ENCODE results near the gene CCDC80. TPM values are rescaled to one million over a fixed set of nuclear protein-coding genes. Genes with fewer than 3 reads are reported as not detected.

The CCDC80 gene
- total and polyA plus RNA-seq, 2 of the 4 experiments (the other 2 are of a cell fraction) = 387 to 418 TPM

- Histone ChIP-seq H2AK9ac (replicated peaks; ENCODE audit: low read depth, low read length, poor library complexity) (peak overlapping the region; percentile 63), H3K36me3 (ENCODE audit: control insufficient read depth, insufficient read depth, low read length) (peaks cover 10% of the 10 kb centered on the region), H3K9me1 (ENCODE audit: insufficient read depth, low read length) (peaks cover 28% of the 10 kb centered on the region), H2BK5ac (ENCODE audit: low read depth, low read length, poor library complexity, severe bottlenecking) (peak overlapping the region; percentile 97), H3K79me1 (ENCODE audit: low read depth in 1 of 2, low read length in 2 of 2) (peaks cover 19 to 45% of the 10 kb centered on the region in 2 experiments), H3K9ac (ENCODE audit: low read depth, low read length) (peak overlapping the region; percentile 99), H2BK20ac (ENCODE audit: low read depth, low read length) (peak overlapping the region; percentile 70), H3K27me3 (ENCODE audit: control insufficient read depth, insufficient read depth, low read length) (no peaks in the 10 kb centered on the region), H3K56ac (ENCODE audit: extremely low read depth, insufficient read depth, low read length) (peak overlapping the region; percentile 98), H3K23ac (ENCODE audit: low read depth, low read length) (peak overlapping the region; percentile 86), H3K18ac (ENCODE audit: low read depth, low read length) (peak overlapping the region; percentile 97), H4K91ac (ENCODE audit: insufficient read depth, low read depth, low read length) (peak overlapping the region; percentile 98), H2AFZ (replicated peaks; ENCODE audit: low read length, poor library complexity) (peak overlapping the region; percentile 68), H3K27ac (ENCODE audit: insufficient read depth, low read length) (peak overlapping the region; percentile 98), H4K20me1 (ENCODE audit: insufficient read depth, low read length) (0 out of 2 replicates have a peak, but pooled peaks cover under 1% of the 10 kb centered on the region), H4K8ac (ENCODE audit: low read depth in 2 of 2, low read length in 2 of 2) (peak overlapping the region; percentile 89 to 94), H2AK5ac (ENCODE audit: low read depth, low read length) (peak overlapping the region; percentile 80), H3K9me3 (ENCODE audit: control insufficient read depth, insufficient read depth, low read length) (no peaks in the 10 kb centered on the region), H3K4me2 (ENCODE audit: low read depth, low read length) (peak overlapping the region; percentile 93), H3K4me3 (ENCODE audit: insufficient read depth, low read depth, low read length) (peak overlapping the region; percentile 84), H3K4ac (ENCODE audit: low read depth, low read length) (peak overlapping the region; percentile 94), H2BK120ac (ENCODE audit: low read depth, low read length) (peak overlapping the region; percentile 98), H3K14ac (replicated peaks; ENCODE audit: low read depth, low read length) (peak overlapping the region; percentile 98), H2BK15ac (ENCODE audit: low read depth, low read length) (peak overlapping the region; percentile 96), H4K5ac (ENCODE audit: low read depth, low read length) (peak overlapping the region; percentile 92), H3K4me1 (ENCODE audit: control insufficient read depth, insufficient read depth, low read length) (peaks cover 31% of the 10 kb centered on the region)
- in situ Hi-C loops (cut with MboI; ENCODE audit: low sequenced_read_pairs) (loop anchor here (5.0 to 25.0 kb wide), 4 partner anchors 58 to 647 kb away; no protein-coding TSS in a partner anchor), dilution Hi-C loops (cut with HindIII; ENCODE audit: low sequenced_read_pairs, unreplicated experiment) (no loop called here), intact Hi-C loops (cut with micrococcal nuclease) (loop anchor here (2.0 to 10.0 kb wide), 6 partner anchors 58 to 984 kb away; partner anchors contain the start of genes BOC and GTPBP8)
- TF ChIP-seq POLR2A (IDR thresholded peaks at IDR 0.05; ENCODE audit: low read depth, low read length) (no peak), FOS (IDR thresholded peaks at IDR 0.05; ENCODE audit: low read depth, low read length) (0 out of 2 replicates have a peak, but pooled peaks have one; percentile 31), BHLHE40 (IDR thresholded peaks at IDR 0.05; ENCODE audit: low read depth, low read length) (no peak), MAZ (IDR thresholded peaks at IDR 0.05; ENCODE audit: borderline replicate concordance, low read depth, low read length) (0 out of 2 replicates have a peak, but pooled peaks have one; percentile 18), MXI1 (IDR thresholded peaks at IDR 0.05; ENCODE audit: borderline replicate concordance, low read depth, low read length) (peak; percentile 16; the same call in 1 of the 2 replicates), RCOR1 (IDR thresholded peaks at IDR 0.05; ENCODE audit: insufficient replicate concordance, low read length) (no peak), ELK1 (IDR thresholded peaks at IDR 0.05; ENCODE audit: borderline replicate concordance, low read depth, low read length) (no peak), CTCF (conservative IDR thresholded peaks at IDR 0.05; ENCODE audit: low read depth, low read length) (no peak), CEBPB (IDR thresholded peaks at IDR 0.05; ENCODE audit: low read depth, low read length) (peak; percentile 90), RAD21 (IDR thresholded peaks at IDR 0.05; ENCODE audit: low read length) (no peak; the same call in 1 of the 2 replicates), CHD1 (IDR thresholded peaks at IDR 0.05; ENCODE audit: low read depth, low read length) (no peak)
- WGBS, 2 experiments (ENCODE audit: extremely low coverage in 2 of 2, insufficient read length in 1 of 2) = 0% methylated on average over 3 of the region's 10 CpGs; no CpG with 5 or more reads in 1 of the 2 experiments
- POLR2A ChIA-PET (ENCODE audit: unreplicated experiment) = interaction anchor here (0.6 to 1.0 kb wide), 2 partner anchors 11 to 13 kb away, joined by 3 read pairs; no protein-coding TSS in a partner anchor
- CTCF ChIA-PET = interaction anchor here (0.8 to 3.7 kb wide), 2 partner anchors 58 to 95 kb away, joined by 3 to 14 read pairs; no protein-coding TSS in a partner anchor
- BruUV-seq (replicated peaks) = TSS peak; percentile 95
- peak; percentile 12 for ATAC-seq (ENCODE audit: low read depth)
- DNase-seq = peak; percentile 90
Measured at GRCh38 chr3:112640276-112640929, 540 bp downstream of the CCDC80 start.

Data from IMR-90 (cell line).